Measurements from ENCODE around the gene DLGAP1. TPM values are rescaled to one million over a fixed set of nuclear protein-coding genes. Genes with fewer than 3 reads are reported as not detected.

DLGAP1 gene
- total RNA-seq, 2 experiments from 2014 or later, result 0.31 to 0.36 TPM

DNA sequence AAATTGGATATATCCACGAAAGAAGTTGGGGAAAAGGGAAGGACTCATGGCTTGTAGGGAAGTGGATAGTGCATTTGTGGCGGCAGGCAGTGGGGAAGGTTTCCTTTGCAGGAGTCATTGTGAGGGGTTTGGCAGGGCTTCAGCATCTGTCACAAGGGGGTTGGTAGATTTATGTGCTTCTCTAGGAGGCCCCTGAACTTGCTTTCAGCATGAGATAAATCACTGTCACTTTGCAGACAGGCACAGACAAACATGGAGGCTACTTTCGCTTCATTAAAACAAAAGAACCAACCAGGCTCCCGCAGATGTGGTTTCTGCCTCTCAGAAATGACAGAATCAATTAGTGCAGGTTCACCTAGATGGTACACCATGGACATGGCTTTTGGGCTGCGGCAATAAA, 664.4 kb downstream of the DLGAP1 start:
- Histone ChIP-seq H3K4me1 (ENCODE audit: insufficient read depth, low read length) (no peaks in the 10 kb centered on the region), H3K36me3 (ENCODE audit: insufficient read depth, low read length) (no peaks in the 10 kb centered on the region), H3K27me3 (ENCODE audit: control insufficient read depth in 1 of 2, insufficient read depth in 2 of 2, low read length in 2 of 2) (no peaks in the 10 kb centered on the region), H3K9me3 (ENCODE audit: control insufficient read depth in 1 of 2, insufficient read depth in 1 of 2, low read length in 2 of 2) (no peaks in the 10 kb centered on the region), H3K27ac (ENCODE audit: low read depth in 1 of 2, low read length in 2 of 2) (no peak overlapping the region), H3K4me3 (ENCODE audit: low read length) (no peak overlapping the region)
- TF ChIP-seq, protein P1, sequence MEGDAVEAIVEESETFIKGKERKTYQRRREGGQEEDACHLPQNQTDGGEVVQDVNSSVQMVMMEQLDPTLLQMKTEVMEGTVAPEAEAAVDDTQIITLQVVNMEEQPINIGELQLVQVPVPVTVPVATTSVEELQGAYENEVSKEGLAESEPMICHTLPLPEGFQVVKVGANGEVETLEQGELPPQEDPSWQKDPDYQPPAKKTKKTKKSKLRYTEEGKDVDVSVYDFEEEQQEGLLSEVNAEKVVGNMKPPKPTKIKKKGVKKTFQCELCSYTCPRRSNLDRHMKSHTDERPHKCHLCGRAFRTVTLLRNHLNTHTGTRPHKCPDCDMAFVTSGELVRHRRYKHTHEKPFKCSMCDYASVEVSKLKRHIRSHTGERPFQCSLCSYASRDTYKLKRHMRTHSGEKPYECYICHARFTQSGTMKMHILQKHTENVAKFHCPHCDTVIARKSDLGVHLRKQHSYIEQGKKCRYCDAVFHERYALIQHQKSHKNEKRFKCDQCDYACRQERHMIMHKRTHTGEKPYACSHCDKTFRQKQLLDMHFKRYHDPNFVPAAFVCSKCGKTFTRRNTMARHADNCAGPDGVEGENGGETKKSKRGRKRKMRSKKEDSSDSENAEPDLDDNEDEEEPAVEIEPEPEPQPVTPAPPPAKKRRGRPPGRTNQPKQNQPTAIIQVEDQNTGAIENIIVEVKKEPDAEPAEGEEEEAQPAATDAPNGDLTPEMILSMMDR (IDR thresholded peaks at IDR 0.05), result no peak
- POLR2A ChIA-PET, result no interaction called here
- H3K27me3 Mint-ChIP-seq, result peaks cover 24% of the 10 kb centered on the region
- CTCF ChIA-PET, result no interaction called here
- DNase-seq (no peak), ATAC-seq (ENCODE audit: poor library complexity) (no peak)
- H3K4me1 Mint-ChIP-seq (ENCODE audit: low read depth), result no peaks in the 10 kb centered on the region
- no peak overlapping the region for H3K27ac Mint-ChIP-seq
- H3K36me3 Mint-ChIP-seq (ENCODE audit: low read depth), result no peaks in the 10 kb centered on the region
- no peaks in the 10 kb centered on the region for H3K9me3 Mint-ChIP-seq
- no peak overlapping the region for H3K4me3 Mint-ChIP-seq
- intact Hi-C loops (cut with DNase I, micrococcal nuclease), result no loop called here

DNA sequence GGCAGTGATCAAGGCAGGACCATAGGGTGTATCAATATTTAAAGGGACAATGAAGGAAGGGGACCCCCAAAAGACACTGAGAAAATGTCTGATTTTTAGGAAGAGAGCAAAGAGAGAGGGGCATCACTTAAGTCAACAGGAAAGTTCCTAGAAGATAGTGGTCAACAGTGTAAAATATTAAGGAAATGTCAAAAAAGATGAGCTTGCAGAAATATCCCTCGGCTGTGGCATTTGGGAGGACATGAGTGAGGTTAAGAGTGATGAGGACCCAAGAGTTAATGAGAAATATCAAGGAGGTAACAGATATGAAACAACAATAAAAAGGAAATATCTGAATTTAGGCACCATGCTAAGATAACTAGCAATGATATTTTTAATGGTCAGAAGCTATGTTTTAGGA, 665.6 kb downstream of the DLGAP1 start:
- H3K27me3 ChIP-seq (ENCODE audit: control insufficient read depth in 1 of 2, insufficient read depth in 2 of 2, low read length in 2 of 2), result peaks cover 0 to 2% of the 10 kb centered on the region in 2 experiments

DNA sequence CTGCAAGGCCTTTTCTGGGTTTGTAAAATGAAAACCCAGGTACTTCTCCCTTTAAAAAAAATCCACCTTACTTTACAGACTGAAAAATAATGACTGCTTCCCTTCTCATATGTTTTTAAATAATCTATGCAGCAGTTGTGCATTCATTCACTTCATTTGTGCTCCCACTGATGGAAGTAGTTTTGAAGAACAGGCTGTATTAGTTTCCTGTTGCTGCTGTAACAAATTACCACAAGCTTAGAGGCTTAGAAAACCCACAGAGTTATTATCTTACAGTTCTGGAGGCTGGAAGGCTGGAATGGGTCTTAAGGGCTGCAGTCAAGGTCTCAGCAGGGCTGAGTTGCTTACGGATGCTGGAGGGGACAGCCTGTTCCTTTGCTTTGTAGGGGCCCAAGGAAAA, 670.2 kb downstream of the DLGAP1 start:
- DNase-seq (no peak), ATAC-seq (ENCODE audit: poor library complexity) (no peak)
- Mint-ChIP-seq H3K9me3 (no peaks in the 10 kb centered on the region), H3K27me3 (peaks cover 28% of the 10 kb centered on the region), H3K27ac (no peak overlapping the region), H3K36me3 (ENCODE audit: low read depth) (no peaks in the 10 kb centered on the region), H3K4me3 (no peak overlapping the region), H3K4me1 (ENCODE audit: low read depth) (no peaks in the 10 kb centered on the region)
- H3K4me1 ChIP-seq (ENCODE audit: insufficient read depth, low read length), result no peaks in the 10 kb centered on the region
- ChIA-PET CTCF (no interaction called here), POLR2A (no interaction called here)
- TF ChIP-seq, protein P1 (IDR thresholded peaks at IDR 0.05), result no peak
- no peaks in the 10 kb centered on the region for H3K36me3 ChIP-seq (ENCODE audit: insufficient read depth, low read length)
- intact Hi-C loops (cut with DNase I, micrococcal nuclease), result no loop called here
- H3K4me3 ChIP-seq (ENCODE audit: low read length), result no peak overlapping the region
- H3K27ac ChIP-seq (ENCODE audit: low read depth in 1 of 2, low read length in 2 of 2), result no peak overlapping the region
- peaks cover 0 to 2% of the 10 kb centered on the region in 2 experiments for H3K27me3 ChIP-seq (ENCODE audit: control insufficient read depth in 1 of 2, insufficient read depth in 2 of 2, low read length in 2 of 2)
- H3K9me3 ChIP-seq (ENCODE audit: control insufficient read depth in 1 of 2, insufficient read depth in 1 of 2, low read length in 2 of 2), result peaks cover 0 to 9% of the 10 kb centered on the region in 2 experiments

More for the DNA sequence above, 665.6 kb downstream of the DLGAP1 start:
- POLR2A ChIA-PET, result no interaction called here
- no peak for DNase-seq
- H3K4me3 ChIP-seq (ENCODE audit: low read length), result no peak overlapping the region
- H3K36me3 ChIP-seq (ENCODE audit: insufficient read depth, low read length), result no peaks in the 10 kb centered on the region
- H3K9me3 ChIP-seq (ENCODE audit: control insufficient read depth in 1 of 2, insufficient read depth in 1 of 2, low read length in 2 of 2), result peaks cover 0 to 6% of the 10 kb centered on the region in 2 experiments
- no peak overlapping the region for H3K4me3 Mint-ChIP-seq
- peaks cover 25% of the 10 kb centered on the region for H3K27me3 Mint-ChIP-seq
- no peaks in the 10 kb centered on the region for H3K4me1 Mint-ChIP-seq (ENCODE audit: low read depth)
- H3K36me3 Mint-ChIP-seq (ENCODE audit: low read depth), result no peaks in the 10 kb centered on the region
- H3K9me3 Mint-ChIP-seq, result no peaks in the 10 kb centered on the region
- ATAC-seq (ENCODE audit: poor library complexity), result no peak
- intact Hi-C loops (cut with DNase I, micrococcal nuclease), result no loop called here
- H3K27ac Mint-ChIP-seq, result no peak overlapping the region
- no peaks in the 10 kb centered on the region for H3K4me1 ChIP-seq (ENCODE audit: insufficient read depth, low read length)
- CTCF ChIA-PET, result no interaction called here
- no peak overlapping the region for H3K27ac ChIP-seq (ENCODE audit: low read depth in 1 of 2, low read length in 2 of 2)
- TF ChIP-seq, protein P1 (IDR thresholded peaks at IDR 0.05), result no peak

Data from CD4-positive, alpha-beta T cell (primary cell).